Measurements from ENCODE around the gene SYT1. TPM values are rescaled to one million over a fixed set of nuclear protein-coding genes. Genes with fewer than 3 reads are reported as not detected.

SYT1 gene
- total RNA-seq, 2 donors from 2014 or later, result 1.3 to 1.9 TPM

DNA sequence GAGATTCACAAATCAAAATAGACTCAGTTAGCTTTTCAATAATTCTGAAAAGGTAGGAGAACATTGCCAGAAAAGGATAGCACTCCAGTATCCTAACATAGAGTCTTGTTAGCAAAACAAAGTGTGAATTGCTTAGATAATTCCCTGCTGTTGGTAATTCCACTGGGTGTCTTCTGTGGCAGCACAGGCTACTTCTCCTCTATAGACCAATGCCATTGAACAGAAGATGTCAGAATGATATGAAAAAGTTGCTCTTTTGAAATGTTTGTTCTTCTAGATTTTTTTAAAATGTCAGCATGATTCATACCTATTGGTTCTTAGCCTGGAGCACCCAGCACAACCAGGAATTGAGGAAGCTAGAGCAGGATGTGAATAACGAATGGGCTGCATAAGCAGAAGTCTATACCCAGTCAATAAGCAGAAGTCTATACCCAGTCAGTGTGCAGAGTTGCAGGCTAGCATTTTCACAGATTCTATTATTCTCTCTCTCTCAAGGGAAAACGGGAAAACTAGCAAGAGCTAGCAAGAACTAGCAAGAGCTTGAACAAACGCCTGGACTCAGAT, 112.8 kb downstream of the SYT1 start:
- ATAC-seq (ENCODE audit: insufficient number of reproducible peaks, low FRiP score, low read depth) (no peak), DNase-seq (ENCODE audit: low spot score) (no peak)
- Histone ChIP-seq H3K27ac (no peak overlapping the region), H3K4me3 (no peak overlapping the region), H3K4me1 (ENCODE audit: control insufficient read depth in 1 of 2, low read depth in 2 of 2) (no peaks in the 10 kb centered on the region), H3K27me3 (replicated peaks; ENCODE audit: insufficient read depth) (no peaks in the 10 kb centered on the region), H3K9me3 (no peaks in the 10 kb centered on the region), H3K36me3 (no peaks in the 10 kb centered on the region)
- TF ChIP-seq, protein P1, sequence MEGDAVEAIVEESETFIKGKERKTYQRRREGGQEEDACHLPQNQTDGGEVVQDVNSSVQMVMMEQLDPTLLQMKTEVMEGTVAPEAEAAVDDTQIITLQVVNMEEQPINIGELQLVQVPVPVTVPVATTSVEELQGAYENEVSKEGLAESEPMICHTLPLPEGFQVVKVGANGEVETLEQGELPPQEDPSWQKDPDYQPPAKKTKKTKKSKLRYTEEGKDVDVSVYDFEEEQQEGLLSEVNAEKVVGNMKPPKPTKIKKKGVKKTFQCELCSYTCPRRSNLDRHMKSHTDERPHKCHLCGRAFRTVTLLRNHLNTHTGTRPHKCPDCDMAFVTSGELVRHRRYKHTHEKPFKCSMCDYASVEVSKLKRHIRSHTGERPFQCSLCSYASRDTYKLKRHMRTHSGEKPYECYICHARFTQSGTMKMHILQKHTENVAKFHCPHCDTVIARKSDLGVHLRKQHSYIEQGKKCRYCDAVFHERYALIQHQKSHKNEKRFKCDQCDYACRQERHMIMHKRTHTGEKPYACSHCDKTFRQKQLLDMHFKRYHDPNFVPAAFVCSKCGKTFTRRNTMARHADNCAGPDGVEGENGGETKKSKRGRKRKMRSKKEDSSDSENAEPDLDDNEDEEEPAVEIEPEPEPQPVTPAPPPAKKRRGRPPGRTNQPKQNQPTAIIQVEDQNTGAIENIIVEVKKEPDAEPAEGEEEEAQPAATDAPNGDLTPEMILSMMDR (IDR thresholded peaks at IDR 0.05), result no peak

DNA sequence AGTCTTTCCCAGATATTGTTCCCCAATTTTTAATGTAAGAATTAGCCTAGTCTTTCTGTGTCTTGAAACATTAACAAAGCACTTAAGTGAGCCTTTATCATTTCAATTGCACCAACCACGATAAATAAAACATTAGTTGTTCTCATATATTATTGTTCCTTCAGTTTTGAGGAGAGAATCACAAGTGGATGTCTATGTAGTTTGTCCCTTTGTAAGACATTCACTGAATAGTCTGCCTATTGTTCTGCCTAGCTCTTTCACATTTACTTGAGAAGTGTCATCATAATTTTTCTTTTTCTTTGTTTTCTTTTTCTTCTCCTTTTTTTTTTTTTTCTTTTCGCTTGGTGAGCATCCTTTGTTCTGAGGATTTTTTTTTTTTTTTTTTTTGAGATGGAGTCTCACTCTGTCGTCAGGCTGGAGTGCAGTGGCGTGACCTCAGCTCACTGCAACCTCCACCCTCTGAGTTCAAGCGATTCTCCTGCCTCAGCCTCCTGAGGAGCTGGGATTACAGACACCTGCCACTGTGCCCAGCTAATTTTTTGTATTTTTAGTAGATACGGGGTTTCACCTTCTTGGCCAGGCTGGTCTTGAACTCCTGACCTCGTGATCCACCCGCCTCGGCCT, 129.7 kb downstream of the SYT1 start:
- Histone ChIP-seq H3K9me3 (no peaks in the 10 kb centered on the region), H3K4me1 (ENCODE audit: control insufficient read depth in 1 of 2, low read depth in 2 of 2) (no peaks in the 10 kb centered on the region), H3K4me3 (no peak overlapping the region), H3K36me3 (no peaks in the 10 kb centered on the region), H3K27me3 (replicated peaks; ENCODE audit: insufficient read depth) (no peaks in the 10 kb centered on the region), H3K27ac (no peak overlapping the region)
- ATAC-seq (ENCODE audit: insufficient number of reproducible peaks, low FRiP score, low read depth), result no peak
- no peak for DNase-seq (ENCODE audit: low spot score)
- TF ChIP-seq, protein P1 (IDR thresholded peaks at IDR 0.05), result no peak

DNA sequence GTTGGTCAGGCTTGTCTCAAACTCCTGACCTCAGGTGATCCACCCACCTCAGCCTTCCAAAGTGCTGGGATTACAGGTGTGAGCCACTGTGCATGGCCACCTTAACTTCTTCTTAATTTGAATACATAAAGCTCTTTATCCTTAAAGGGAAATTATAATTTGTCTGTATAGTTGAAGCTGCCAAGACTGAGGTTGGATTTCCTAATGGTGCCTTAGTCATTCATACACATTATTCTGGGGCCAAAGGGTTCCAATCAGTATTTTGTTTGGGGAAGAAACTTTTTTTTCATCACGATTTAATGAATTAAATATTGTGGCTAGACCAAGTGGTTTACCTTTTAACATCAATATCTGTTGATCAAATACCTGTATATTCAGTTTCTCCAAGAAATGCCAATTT, 135.9 kb downstream of the SYT1 start:
- DNase-seq (ENCODE audit: low spot score) (no peak), ATAC-seq (ENCODE audit: insufficient number of reproducible peaks, low FRiP score, low read depth) (no peak)
- Histone ChIP-seq H3K36me3 (no peaks in the 10 kb centered on the region), H3K9me3 (no peaks in the 10 kb centered on the region), H3K4me1 (ENCODE audit: control insufficient read depth in 1 of 2, low read depth in 2 of 2) (no peaks in the 10 kb centered on the region), H3K27me3 (replicated peaks; ENCODE audit: insufficient read depth) (no peaks in the 10 kb centered on the region), H3K27ac (no peak overlapping the region), H3K4me3 (no peak overlapping the region)
- TF ChIP-seq, protein P1 (IDR thresholded peaks at IDR 0.05), result no peak

DNA sequence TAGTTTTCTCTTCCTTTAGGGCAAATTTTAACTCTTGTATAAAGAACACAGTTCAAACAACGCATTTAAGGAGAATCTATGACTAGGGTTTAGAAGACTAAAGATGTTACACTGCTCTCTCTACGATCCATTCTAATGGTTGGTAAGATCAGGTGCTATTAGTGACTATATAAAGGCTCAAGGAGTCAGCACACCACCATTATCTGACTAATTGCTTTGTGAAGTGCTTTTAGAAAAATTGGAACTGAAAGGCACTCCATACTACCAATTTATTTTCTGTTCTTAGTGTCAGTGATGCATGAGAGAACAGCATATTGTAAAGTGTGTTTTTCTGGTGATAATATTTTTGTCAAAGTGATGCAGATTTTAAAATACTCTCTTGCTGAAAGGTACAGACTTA, 136.8 kb downstream of the SYT1 start:
- no peak overlapping the region for H3K4me3 ChIP-seq
- no peaks in the 10 kb centered on the region for H3K4me1 ChIP-seq (ENCODE audit: control insufficient read depth in 1 of 2, low read depth in 2 of 2)
- no peaks in the 10 kb centered on the region for H3K9me3 ChIP-seq
- TF ChIP-seq, protein P1 (IDR thresholded peaks at IDR 0.05), result no peak
- no peaks in the 10 kb centered on the region for H3K36me3 ChIP-seq
- no peak overlapping the region for H3K27ac ChIP-seq
- DNase-seq (ENCODE audit: low spot score), result no peak
- no peaks in the 10 kb centered on the region for H3K27me3 ChIP-seq (replicated peaks; ENCODE audit: insufficient read depth)
- ATAC-seq (ENCODE audit: insufficient number of reproducible peaks, low FRiP score, low read depth), result no peak

DNA sequence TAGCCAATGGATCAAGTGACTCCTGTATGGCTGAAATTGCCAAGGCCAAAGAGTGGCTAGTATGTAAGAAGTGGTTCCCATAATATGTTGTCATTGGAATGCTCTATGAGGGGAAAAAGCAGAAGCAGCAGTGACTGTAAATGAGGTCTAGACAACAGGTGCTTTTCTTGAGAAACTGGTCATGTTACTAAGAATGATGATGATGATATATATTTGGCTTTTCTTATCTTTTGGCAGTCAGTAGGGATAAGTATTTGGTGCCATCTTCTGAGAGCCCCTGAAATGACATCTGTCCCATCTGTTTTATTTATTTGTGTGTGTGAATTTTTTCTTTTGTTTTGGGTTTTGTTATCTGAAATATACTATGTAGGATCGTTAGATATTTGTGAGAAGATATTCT, 141.7 kb downstream of the SYT1 start:
- no peaks in the 10 kb centered on the region for H3K4me1 ChIP-seq (ENCODE audit: control insufficient read depth in 1 of 2, low read depth in 2 of 2)
- no peaks in the 10 kb centered on the region for H3K27me3 ChIP-seq (replicated peaks; ENCODE audit: insufficient read depth)
- DNase-seq (ENCODE audit: low spot score) (no peak), ATAC-seq (ENCODE audit: insufficient number of reproducible peaks, low FRiP score, low read depth) (no peak)
- H3K9me3 ChIP-seq, result no peaks in the 10 kb centered on the region
- H3K4me3 ChIP-seq, result no peak overlapping the region
- TF ChIP-seq, protein P1 (IDR thresholded peaks at IDR 0.05), result no peak
- no peak overlapping the region for H3K27ac ChIP-seq
- no peaks in the 10 kb centered on the region for H3K36me3 ChIP-seq

Measured in thoracic aorta (tissue), 2 donors.